Panc1 (cell line): ENCODE data around the gene CNGB1.

Experiments
- CTCF ChIP-seq: fragments of 450-650 bp; IDR thresholded peaks from 2 replicates; pipeline ENCODE4 v1.5.1; 2017; ENCODE audit warnings: mild to moderate bottlenecking
- POLR2AphosphoS5 ChIP-seq: IDR thresholded peaks from 2 replicates; pipeline ENCODE4 v1.6.1; 2012; ENCODE audit warnings: mild to moderate bottlenecking, low read depth, low read length, moderate library complexity
- SIN3A ChIP-seq: IDR thresholded peaks from 2 replicates; pipeline ENCODE4 v1.6.1; 2012; ENCODE audit warnings: low read depth, mild to moderate bottlenecking, low read length, moderate library complexity, borderline replicate concordance; ENCODE audit not compliant: insufficient read depth
- TF ChIP-seq, protein P1 (sequence below), 2 experiments: IDR thresholded peaks; 2 replicates each; pipeline ENCODE4 v1.6.1; 2011 to 2012; ENCODE audit warnings: low read depth in 2 of 2, control low read depth in 1 of 2, low read length in 1 of 2, mild to moderate bottlenecking in 1 of 2, moderate library complexity in 1 of 2; ENCODE audit not compliant: insufficient read depth in 1 of 2

GRCh38 chr16:57996406-57997175 is 25.7 kb upstream of the CNGB1 start:
- TF ChIP-seq CTCF (no peak), POLR2AphosphoS5 (no peak), SIN3A (no peak)
- TF ChIP-seq, protein P1, sequence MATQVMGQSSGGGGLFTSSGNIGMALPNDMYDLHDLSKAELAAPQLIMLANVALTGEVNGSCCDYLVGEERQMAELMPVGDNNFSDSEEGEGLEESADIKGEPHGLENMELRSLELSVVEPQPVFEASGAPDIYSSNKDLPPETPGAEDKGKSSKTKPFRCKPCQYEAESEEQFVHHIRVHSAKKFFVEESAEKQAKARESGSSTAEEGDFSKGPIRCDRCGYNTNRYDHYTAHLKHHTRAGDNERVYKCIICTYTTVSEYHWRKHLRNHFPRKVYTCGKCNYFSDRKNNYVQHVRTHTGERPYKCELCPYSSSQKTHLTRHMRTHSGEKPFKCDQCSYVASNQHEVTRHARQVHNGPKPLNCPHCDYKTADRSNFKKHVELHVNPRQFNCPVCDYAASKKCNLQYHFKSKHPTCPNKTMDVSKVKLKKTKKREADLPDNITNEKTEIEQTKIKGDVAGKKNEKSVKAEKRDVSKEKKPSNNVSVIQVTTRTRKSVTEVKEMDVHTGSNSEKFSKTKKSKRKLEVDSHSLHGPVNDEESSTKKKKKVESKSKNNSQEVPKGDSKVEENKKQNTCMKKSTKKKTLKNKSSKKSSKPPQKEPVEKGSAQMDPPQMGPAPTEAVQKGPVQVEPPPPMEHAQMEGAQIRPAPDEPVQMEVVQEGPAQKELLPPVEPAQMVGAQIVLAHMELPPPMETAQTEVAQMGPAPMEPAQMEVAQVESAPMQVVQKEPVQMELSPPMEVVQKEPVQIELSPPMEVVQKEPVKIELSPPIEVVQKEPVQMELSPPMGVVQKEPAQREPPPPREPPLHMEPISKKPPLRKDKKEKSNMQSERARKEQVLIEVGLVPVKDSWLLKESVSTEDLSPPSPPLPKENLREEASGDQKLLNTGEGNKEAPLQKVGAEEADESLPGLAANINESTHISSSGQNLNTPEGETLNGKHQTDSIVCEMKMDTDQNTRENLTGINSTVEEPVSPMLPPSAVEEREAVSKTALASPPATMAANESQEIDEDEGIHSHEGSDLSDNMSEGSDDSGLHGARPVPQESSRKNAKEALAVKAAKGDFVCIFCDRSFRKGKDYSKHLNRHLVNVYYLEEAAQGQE (IDR thresholded peaks at IDR 0.05; ENCODE audit: insufficient read depth in 1 of 2, low read depth in 2 of 2, low read length in 1 of 2): no peak
